GM19452 (cell line): ENCODE data around the gene SLC13A4.
"Not testable (repeated sequence)": the region's sequence is repeated elsewhere in the genome, so short reads cannot be mapped to it uniquely, and the experiment has no call there.

Experiments
- ATAC-seq: cut with Tn5 transposase; IDR thresholded peaks from one replicate; pipeline ENCODE4 v1.9.1; 2021; ENCODE audit not compliant: unreplicated experiment

SLC13A4 gene

GRCh38 chr7:135704074-135704473 lies 23.9 kb downstream of the SLC13A4 start:
- no peak for ATAC-seq

- no peak for ATAC-seq
These were observed 30.5 kb downstream of the SLC13A4 start for GRCh38 chr7:135697276-135698049.

- no peak for ATAC-seq
These were observed 34.4 kb downstream of the SLC13A4 start for GRCh38 chr7:135693558-135693957.

- not testable (repeated sequence) for ATAC-seq
These were observed 35.4 kb downstream of the SLC13A4 start for GRCh38 chr7:135692606-135693005.

GRCh38 chr7:135692055-135692454 lies 35.9 kb downstream of the SLC13A4 start:
- ATAC-seq: no peak

- ATAC-seq: no peak
These were observed 37.4 kb downstream of the SLC13A4 start for GRCh38 chr7:135690566-135690965.

GRCh38 chr7:135687466-135687865 lies 40.5 kb downstream of the SLC13A4 start:
- no peak for ATAC-seq

GRCh38 chr7:135685306-135686084 lies 42.5 kb downstream of the SLC13A4 start:
- ATAC-seq: no peak

GRCh38 chr7:135684699-135685098 lies 43.3 kb downstream of the SLC13A4 start:
- ATAC-seq: no peak

- no peak for ATAC-seq
These were observed 43.9 kb downstream of the SLC13A4 start for GRCh38 chr7:135684136-135684535.

- ATAC-seq: no peak
These were observed 44.4 kb downstream of the SLC13A4 start for GRCh38 chr7:135683609-135684008.

GRCh38 chr7:135682191-135682590 lies 45.8 kb downstream of the SLC13A4 start:
- ATAC-seq: no peak

GRCh38 chr7:135681762-135682161 lies 46.2 kb downstream of the SLC13A4 start:
- no peak for ATAC-seq

- no peak for ATAC-seq
These were observed 49.1 kb downstream of the SLC13A4 start for GRCh38 chr7:135678612-135679575.

GRCh38 chr7:135673360-135673706 lies 54.7 kb downstream of the SLC13A4 start:
- no peak for ATAC-seq

GRCh38 chr7:135672560-135673359 lies 55.2 kb downstream of the SLC13A4 start:
- ATAC-seq: no peak

GRCh38 chr7:135670179-135670578 lies 57.8 kb downstream of the SLC13A4 start:
- ATAC-seq: no peak

- ATAC-seq: no peak
These were observed 58.2 kb downstream of the SLC13A4 start for GRCh38 chr7:135669774-135670173.

- not testable (repeated sequence) for ATAC-seq
These were observed 59.1 kb downstream of the SLC13A4 start for GRCh38 chr7:135668852-135669395.

- ATAC-seq: not testable (repeated sequence)
These were observed 60.4 kb downstream of the SLC13A4 start for GRCh38 chr7:135667626-135668025.
